Coronary artery (tissue), 2 donors: ENCODE data around the gene DEGS2.

ENCODE experiments used
- DNase-seq: peaks from one replicate; pipeline ENCODE4 v3.0.0-alpha.2; 2017; ENCODE audit warnings: low spot score
- H3K27ac ChIP-seq, 2 donors: fragments of 200-600 bp; sonication (generic); one replicate each; pipeline ENCODE4 v1.5.1; 2016 to 2019
- H3K4me3 ChIP-seq: fragments of 200-600 bp; sonication (generic); 2 replicates; pipeline ENCODE4 v1.5.1; 2016; ENCODE audit warnings: mild to moderate bottlenecking, moderate library complexity
- TF ChIP-seq, protein P1 (sequence below): fragments of 200-600 bp; sonication (generic); IDR thresholded peaks from one replicate; pipeline ENCODE4 v1.5.1; 2019; ENCODE audit warnings: antibody characterized with exemption

The DEGS2 gene

DNA sequence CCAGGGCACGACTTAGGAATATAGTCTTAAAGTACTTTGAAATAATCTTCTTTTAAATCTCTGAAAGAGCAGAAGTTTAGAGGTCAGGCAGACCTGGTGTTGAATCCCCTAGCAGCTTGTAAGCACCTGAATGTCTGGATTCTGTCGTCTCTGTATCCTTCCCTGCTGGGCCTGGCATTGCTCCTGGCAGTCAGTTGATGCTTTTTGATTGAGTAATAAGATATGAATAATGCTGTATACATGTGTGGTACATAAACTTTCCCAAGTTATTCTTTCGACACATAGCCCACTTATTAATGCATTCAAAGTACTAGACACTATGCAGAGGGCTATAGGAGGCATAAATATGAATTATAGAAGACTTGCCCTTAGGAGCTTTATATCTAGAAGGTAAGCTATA, 62.8 kb downstream of the DEGS2 start:
- Histone ChIP-seq H3K27ac (no peak overlapping the region), H3K4me3 (no peak overlapping the region)
- TF ChIP-seq, protein P1, sequence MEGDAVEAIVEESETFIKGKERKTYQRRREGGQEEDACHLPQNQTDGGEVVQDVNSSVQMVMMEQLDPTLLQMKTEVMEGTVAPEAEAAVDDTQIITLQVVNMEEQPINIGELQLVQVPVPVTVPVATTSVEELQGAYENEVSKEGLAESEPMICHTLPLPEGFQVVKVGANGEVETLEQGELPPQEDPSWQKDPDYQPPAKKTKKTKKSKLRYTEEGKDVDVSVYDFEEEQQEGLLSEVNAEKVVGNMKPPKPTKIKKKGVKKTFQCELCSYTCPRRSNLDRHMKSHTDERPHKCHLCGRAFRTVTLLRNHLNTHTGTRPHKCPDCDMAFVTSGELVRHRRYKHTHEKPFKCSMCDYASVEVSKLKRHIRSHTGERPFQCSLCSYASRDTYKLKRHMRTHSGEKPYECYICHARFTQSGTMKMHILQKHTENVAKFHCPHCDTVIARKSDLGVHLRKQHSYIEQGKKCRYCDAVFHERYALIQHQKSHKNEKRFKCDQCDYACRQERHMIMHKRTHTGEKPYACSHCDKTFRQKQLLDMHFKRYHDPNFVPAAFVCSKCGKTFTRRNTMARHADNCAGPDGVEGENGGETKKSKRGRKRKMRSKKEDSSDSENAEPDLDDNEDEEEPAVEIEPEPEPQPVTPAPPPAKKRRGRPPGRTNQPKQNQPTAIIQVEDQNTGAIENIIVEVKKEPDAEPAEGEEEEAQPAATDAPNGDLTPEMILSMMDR: no peak
- DNase-seq: no peak
